GM18870 (cell line): Measurements from ENCODE around the gene NOTUM.
"Not testable (repeated sequence)": the region's sequence is repeated elsewhere in the genome, so short reads cannot be mapped to it uniquely, and the experiment has no call there.

ENCODE experiments used
- ATAC-seq: cut with Tn5 transposase; IDR thresholded peaks from one replicate; pipeline ENCODE4 v1.9.1; 2021; ENCODE audit warnings: moderate library complexity; ENCODE audit not compliant: unreplicated experiment

Gene NOTUM

DNA sequence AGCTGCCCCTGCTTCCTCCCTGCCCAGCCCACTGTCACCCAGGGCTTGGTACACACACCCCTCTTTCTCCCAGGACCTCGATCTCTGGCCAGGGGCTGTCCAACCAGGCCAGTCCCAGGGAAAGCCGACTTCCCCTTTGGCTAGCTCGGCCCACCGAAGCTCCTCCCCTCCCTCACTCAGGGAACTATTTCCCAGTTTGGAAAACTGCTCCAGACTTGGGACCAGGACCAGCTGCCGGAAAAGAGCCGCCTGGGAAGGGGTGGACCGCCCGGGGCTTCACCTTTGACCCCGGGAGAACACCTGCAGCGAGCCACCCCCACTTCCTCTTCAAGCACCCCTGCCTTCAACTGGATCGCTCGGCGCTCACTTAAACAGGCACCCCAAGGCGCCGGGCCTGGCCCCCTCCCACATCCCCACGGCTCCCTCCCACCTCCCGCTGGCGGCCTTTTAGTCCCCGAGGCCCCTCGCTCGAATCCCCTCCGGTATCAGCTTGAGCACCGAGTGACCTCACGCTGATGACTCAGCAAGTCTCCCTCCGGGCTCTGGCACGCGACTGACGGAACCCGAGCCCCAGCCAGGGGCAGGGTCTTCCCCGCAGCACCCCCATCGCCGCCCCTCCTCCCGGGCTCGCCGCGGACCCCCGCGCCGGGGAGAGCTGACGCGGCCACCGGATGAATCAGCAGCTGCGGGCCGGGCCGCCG is 34.4 kb downstream of the NOTUM start:
- no peak for ATAC-seq

GRCh38 chr17:81925860-81926450 is 35.0 kb downstream of the NOTUM start:
- ATAC-seq: no peak

GRCh38 chr17:81924557-81925532 is 36.1 kb downstream of the NOTUM start:
- no peak for ATAC-seq

GRCh38 chr17:81923302-81924260 is 37.4 kb downstream of the NOTUM start:
- ATAC-seq: no peak

DNA sequence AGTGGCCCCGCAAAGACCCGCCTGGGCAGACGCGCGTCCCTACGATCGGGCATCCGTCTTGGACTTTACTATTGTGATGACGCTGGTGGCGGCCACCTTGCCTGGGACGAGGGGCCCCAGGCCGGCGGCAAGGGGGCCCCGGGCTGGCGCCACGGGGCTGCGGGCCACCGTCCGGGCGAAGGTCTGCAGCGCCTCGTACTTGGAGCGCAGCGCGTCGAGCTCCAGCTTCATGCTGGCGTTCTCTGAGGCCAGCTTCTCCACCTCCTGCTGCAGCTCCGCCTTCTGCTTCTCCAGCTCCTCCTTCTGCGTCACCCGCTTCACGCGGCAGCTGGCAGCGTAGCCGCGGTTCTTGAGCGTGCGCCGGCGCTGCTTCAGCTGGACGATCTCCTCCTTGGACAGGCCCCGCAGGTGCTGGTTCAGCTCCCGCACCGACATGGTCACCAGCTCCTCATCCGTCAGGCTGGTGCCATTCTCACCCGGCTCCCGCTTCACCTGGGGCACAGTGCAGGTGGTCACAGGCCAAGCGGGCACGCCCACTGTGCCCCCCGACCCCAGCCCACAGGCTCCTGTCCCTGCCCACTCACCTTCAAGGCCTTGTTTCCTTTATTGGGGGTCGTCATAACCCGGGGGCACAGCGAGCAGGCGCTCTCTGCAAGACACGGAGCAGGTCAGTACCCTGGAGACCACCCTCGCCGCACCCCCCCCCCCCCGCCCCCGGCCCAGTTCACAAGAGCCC is 38.3 kb downstream of the NOTUM start:
- no peak for ATAC-seq

- ATAC-seq: no peak
Measured at GRCh38 chr17:81921996-81922565, 38.9 kb downstream of the NOTUM start.

GRCh38 chr17:81921537-81921862 is 39.5 kb downstream of the NOTUM start:
- ATAC-seq: no peak

- no peak for ATAC-seq
Measured at GRCh38 chr17:81920612-81921536, 40.1 kb downstream of the NOTUM start.

DNA sequence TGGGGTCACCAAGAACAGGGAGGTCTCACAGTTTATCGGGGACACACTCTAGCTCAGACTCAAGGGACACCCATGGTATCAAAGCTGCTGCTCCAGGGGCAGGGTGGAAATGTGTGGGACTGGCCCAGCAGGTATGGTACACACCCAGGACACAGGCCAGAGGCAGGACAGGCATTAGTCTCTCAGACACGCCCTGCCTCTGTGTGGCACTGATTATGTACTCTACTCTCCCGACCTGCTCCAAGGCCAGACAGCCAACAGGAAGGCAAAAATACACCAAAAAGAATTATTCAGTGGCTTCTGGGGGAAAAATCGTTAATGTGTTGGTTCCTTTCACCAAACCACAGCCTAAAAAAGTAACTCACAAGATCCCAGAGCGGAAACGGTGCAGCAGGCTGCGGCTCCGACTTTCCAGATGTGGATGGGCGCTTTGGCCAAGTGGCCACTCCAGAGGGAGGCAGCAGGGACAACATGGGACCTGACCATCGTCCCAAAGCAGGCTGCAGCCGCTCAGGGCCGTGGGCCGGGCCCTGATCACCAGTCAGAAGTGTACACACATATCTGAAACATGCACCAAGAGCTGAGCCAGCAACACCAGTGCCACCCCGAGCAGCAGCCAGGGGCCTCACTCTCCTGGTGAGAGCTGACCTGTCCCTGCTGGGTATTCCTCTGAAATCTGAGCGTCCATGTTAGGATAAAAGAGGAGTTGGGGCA is 42.0 kb downstream of the NOTUM start:
- ATAC-seq: no peak

GRCh38 chr17:81918333-81918669 is 42.7 kb downstream of the NOTUM start:
- not testable (repeated sequence) for ATAC-seq

GRCh38 chr17:81917565-81918332 is 43.2 kb downstream of the NOTUM start, which contains the start of gene SIRT7:
Gene SIRT7 (minus strand): TSS chr17:81918176. CDS start chr17:81918131, 45 bp downstream.
- ATAC-seq: no peak

- no peak for ATAC-seq
Measured at GRCh38 chr17:81916234-81917001, 44.6 kb downstream of the NOTUM start.

DNA sequence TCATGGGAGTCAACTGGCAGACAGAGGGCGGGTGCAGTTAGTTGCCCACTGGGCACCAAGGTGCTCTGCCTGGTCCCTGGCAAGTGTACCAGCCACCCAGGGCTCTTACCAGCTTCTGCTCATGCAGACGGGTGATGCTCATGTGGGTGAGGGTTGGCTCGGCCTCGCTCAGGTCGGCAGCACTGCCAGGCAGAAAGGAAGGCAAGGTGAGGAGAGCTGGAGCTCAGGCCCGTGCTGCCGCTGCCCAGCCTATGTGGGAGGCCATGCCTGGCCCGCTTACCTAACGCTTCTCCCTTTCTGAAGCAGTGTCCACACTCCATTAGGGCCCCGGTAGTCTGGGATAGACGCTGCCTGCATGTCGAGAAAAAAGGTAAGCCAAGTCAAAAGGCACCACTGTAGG is 45.7 kb downstream of the NOTUM start:
- ATAC-seq: no peak

DNA sequence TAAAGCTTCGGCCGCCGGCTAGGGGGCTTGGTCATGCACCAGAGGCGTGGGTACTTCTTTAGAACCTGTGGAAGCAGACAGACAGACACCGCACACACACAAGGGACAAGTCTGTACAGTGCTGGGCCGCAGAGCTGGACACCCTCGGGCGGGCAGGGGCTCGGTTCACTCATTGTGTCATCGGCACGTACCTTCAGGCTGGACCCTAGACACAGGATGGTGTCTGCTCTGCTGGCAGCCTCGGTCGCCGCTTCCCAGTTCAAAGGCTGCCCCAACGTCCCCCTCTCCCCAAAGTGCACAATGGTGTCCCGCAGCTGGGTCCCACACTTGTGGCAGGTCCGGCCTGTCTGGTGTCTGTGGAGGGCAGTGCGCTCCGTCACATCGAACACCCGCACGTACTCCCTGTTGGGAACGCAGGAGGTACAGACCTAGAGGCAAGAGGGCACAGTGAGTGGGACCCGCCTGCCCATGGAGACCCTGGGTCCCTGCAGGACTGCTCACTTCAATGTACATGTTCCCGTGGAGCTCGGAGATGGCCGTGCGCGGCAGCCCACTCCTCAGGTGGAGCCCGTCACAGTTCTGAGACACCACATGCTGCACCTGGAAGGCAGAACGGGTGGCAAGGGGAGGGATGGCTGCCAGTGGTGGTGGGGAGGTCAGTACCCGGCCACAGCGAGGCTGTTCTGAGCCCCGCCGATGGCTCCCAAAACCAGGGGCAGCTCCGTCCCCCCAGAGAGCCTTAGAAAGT is 46.7 kb downstream of the NOTUM start:
- no peak for ATAC-seq

- no peak for ATAC-seq
Measured at GRCh38 chr17:81913394-81914102, 47.4 kb downstream of the NOTUM start.
